Chondrocyte (in vitro differentiated cells): ENCODE results near the gene MBP. TPM values are rescaled to one million over a fixed set of nuclear protein-coding genes. Genes with fewer than 3 reads are reported as not detected.

Source experiments
- DNase-seq: peaks from one replicate; pipeline ENCODE4 v3.0.0; 2021; ENCODE audit warnings: mixed read lengths, low spot score
- H3K27ac Mint-ChIP-seq: one replicate; pipeline ENCODE4 v1.8.0; 2021; ENCODE audit warnings: mild to moderate bottlenecking, moderate library complexity, mixed read lengths; ENCODE audit not compliant: unreplicated experiment
- H3K27me3 Mint-ChIP-seq: 2 replicates; pipeline ENCODE4 v1.8.0; 2021; ENCODE audit warnings: low read depth, mixed read lengths
- H3K36me3 Mint-ChIP-seq: 2 replicates; pipeline ENCODE4 v1.8.0; 2021; ENCODE audit warnings: low read depth, mixed read lengths
- H3K4me1 Mint-ChIP-seq: 2 replicates; pipeline ENCODE4 v1.8.0; 2021; ENCODE audit warnings: low read depth, mild to moderate bottlenecking, mixed read lengths
- H3K4me3 Mint-ChIP-seq: one replicate; pipeline ENCODE4 v1.8.0; 2021; ENCODE audit warnings: mild to moderate bottlenecking, moderate library complexity, mixed read lengths; ENCODE audit not compliant: unreplicated experiment
- H3K9me3 Mint-ChIP-seq: 2 replicates; pipeline ENCODE4 v1.8.0; 2021; ENCODE audit warnings: low read depth, mixed read lengths
- CTCF ChIP-seq: fragments of 200-600 bp; sonication (generic); IDR thresholded peaks from 2 replicates; pipeline ENCODE4 v1.5.0; 2021; ENCODE audit warnings: antibody characterized with exemption, mild to moderate bottlenecking, moderate library complexity
- total RNA-seq: library from RNA; stranded (reverse); gene quantifications from 3 replicates; pipeline ENCODE4 v1.2.1, GENCODE V29; 2021

MBP gene
- total RNA-seq, 1 donor from 2014 or later = 15.9 TPM

- H3K4me3 Mint-ChIP-seq = no peak overlapping the region
- H3K27me3 Mint-ChIP-seq = peaks cover 5% of the 10 kb centered on the region
- H3K36me3 Mint-ChIP-seq = no peaks in the 10 kb centered on the region
- peaks cover 24% of the 10 kb centered on the region for H3K4me1 Mint-ChIP-seq
- no peak for DNase-seq
- H3K9me3 Mint-ChIP-seq = no peaks in the 10 kb centered on the region
- no peak for TF ChIP-seq CTCF
- H3K27ac Mint-ChIP-seq = no peak overlapping the region
Observed at GRCh38 chr18:77160515-77160914, 27.9 kb upstream of the MBP start.

GRCh38 chr18:77157312-77157711, 24.7 kb upstream of the MBP start:
- Mint-ChIP-seq H3K4me1 (peaks cover 14% of the 10 kb centered on the region), H3K4me3 (no peak overlapping the region), H3K27ac (no peak overlapping the region), H3K36me3 (no peaks in the 10 kb centered on the region), H3K9me3 (no peaks in the 10 kb centered on the region), H3K27me3 (peaks cover 5% of the 10 kb centered on the region)
- no peak for DNase-seq
- TF ChIP-seq CTCF = no peak

DNA sequence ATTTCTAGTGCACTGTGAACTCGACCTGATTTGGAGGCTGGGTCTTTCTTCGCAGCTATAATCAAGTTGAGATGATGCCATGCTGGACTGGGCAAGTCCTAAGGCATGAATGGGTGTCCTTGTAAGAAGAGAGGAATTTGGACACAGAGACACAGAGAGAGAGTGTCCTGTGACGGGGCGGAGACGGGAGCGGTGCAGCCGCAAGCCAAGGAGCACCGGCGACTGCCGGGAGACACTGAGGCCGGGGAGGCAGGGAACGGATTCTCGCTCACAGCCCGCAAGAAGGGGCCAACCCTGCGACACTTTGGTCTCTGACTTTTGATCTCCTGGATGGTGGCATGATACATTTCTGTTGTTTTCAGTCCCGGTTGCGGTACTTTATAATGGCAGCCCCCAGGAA, 22.4 kb upstream of the MBP start:
- Mint-ChIP-seq H3K9me3 (no peaks in the 10 kb centered on the region), H3K27me3 (peaks cover 5% of the 10 kb centered on the region), H3K27ac (no peak overlapping the region), H3K4me1 (peaks cover 4% of the 10 kb centered on the region), H3K36me3 (no peaks in the 10 kb centered on the region), H3K4me3 (no peak overlapping the region)
- TF ChIP-seq CTCF = no peak
- no peak for DNase-seq

GRCh38 chr18:77153404-77153803, 20.8 kb upstream of the MBP start:
- Mint-ChIP-seq H3K4me3 (no peak overlapping the region), H3K27me3 (peaks cover 6% of the 10 kb centered on the region), H3K27ac (no peak overlapping the region), H3K36me3 (no peaks in the 10 kb centered on the region), H3K9me3 (no peaks in the 10 kb centered on the region), H3K4me1 (peaks cover 4% of the 10 kb centered on the region)
- no peak for TF ChIP-seq CTCF
- DNase-seq = no peak

GRCh38 chr18:77151772-77152520, 19.4 kb upstream of the MBP start:
- no peak for DNase-seq
- TF ChIP-seq CTCF = no peak
- no peaks in the 10 kb centered on the region for H3K36me3 Mint-ChIP-seq

More at GRCh38 chr18:77151772-77152520, 19.4 kb upstream of the MBP start:
- Mint-ChIP-seq H3K4me3 (no peak overlapping the region), H3K27me3 (peaks cover 2% of the 10 kb centered on the region), H3K27ac (no peak overlapping the region), H3K4me1 (peaks cover 6% of the 10 kb centered on the region), H3K9me3 (no peaks in the 10 kb centered on the region)
